Stimulated activated CD4-positive, alpha-beta T cell treated with anti-CD3 and anti-CD28 coated beads, Interleukin-15, amount 100 ng/mL, for 48 hours (primary cell): Measurements from ENCODE around the gene PRRC2B.
"Not testable (repeated sequence)": the region's sequence is repeated elsewhere in the genome, so short reads cannot be mapped to it uniquely, and the experiment has no call there.

Source experiments
- DNase-seq, 2 donors: peaks; one replicate each; pipeline ENCODE4 v3.0.0-alpha.2; 2020; ENCODE audit warnings: low read depth in 2 of 2

Gene PRRC2B

DNA sequence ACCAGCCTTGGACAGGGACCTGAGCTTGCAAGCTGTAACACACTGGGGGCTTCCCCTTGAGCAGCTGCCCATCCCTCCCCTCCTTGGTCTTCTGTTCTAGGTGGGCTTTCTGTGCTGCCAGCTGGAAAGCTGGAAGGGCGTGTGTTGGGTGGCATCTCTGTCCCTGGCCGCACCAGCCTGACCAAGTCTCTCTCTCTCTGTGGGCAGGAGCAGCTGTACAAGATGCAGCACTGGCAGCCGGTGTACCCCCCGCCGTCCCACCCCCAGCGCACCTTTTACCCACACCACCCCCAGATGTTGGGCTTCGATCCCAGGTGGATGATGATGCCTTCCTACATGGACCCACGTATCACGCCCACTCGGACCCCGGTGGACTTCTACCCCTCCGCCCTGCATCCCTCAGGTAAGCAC lies 76.7 kb downstream of the PRRC2B start:
- no peak for DNase-seq

DNA sequence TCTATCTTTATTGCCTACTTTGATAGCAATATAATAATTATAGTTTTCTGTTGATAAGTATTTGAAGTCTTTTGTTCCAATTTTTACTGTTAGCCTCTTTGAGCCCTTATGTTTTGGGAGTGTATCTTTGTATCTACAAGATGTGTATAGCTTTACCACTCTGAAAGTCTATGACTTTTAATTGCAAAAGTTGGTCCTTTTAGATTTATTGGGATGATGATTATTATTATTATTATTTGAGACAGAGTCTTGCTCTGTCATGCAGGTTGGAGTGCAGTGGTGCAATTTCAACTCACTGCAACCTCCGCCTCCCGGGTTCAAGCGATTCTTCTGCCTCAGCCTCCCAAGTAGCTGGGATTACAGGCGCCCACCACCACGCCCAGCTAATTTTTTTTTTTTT lies 78.2 kb downstream of the PRRC2B start:
- DNase-seq, result not testable (repeated sequence)

DNA sequence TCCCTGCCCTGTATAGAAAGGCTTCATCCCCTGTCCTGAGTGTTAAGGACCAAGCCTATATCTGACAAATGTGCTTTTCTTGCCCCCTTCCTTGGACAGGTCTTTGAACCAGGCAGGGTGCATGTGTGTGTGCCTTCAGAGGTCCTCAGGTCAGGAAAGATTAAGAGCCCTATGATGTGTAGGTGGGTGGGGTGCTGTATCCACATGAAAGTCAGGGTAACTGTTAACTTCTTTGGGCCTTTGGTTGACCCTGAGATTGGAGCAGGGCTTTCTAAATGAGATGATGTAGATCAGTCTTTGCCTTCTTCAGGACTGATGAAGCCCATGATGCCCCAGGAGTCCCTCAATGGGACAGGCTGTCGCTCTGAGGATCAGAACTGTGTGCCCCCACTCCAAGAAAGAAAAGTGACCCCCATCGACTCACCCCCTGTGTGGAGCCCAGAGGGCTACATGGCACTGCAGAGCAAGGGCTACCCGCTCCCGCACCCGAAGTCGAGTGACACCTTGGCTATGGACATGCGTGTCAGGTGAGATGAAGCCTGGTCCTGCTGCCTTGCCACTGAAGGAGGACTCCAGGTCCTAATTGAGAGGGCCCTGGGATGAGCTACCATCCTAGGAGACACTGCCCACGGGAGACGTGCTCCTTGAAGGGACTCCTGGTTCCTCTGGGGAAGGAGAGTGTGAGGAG lies 79.5 kb downstream of the PRRC2B start:
- no peak for DNase-seq

DNA sequence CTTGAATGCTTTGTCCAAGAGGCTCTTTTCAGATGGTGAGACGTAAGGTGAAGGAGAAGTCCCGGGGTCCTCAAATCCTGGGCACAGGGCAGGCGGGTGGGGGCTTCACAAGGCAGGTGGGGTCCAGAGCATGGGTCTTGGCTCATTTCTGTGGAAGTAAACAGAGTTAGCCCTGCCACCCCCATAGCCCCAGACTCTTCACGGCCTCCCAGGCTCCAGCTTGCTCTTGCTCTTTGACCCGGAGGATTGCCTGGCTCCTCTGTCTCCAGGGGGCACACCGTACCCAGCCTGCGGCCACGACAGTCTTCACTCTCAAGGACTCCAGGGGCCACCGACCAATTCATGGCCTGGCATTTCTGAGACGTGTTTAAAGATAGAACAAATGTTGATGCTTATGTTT lies 80.0 kb downstream of the PRRC2B start:
- no peak for DNase-seq

DNA sequence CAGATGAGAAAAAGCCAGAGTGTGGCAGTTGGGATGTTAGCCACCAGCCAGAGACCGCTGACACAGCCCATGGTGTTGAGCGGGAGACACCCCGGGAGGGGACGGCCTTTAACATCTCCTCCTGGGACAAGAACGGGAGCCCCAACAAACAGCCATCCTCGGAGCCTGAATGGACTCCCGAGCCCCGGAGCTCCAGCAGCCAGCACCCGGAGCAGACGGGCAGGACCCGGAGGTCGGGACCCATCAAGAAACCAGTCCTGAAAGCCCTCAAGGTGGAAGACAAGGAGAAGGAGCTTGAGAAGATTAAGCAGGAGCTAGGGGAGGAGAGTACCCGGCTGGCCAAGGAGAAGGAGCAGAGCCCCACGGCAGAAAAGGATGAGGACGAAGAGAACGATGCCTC lies 80.8 kb downstream of the PRRC2B start:
- no peak for DNase-seq

DNA sequence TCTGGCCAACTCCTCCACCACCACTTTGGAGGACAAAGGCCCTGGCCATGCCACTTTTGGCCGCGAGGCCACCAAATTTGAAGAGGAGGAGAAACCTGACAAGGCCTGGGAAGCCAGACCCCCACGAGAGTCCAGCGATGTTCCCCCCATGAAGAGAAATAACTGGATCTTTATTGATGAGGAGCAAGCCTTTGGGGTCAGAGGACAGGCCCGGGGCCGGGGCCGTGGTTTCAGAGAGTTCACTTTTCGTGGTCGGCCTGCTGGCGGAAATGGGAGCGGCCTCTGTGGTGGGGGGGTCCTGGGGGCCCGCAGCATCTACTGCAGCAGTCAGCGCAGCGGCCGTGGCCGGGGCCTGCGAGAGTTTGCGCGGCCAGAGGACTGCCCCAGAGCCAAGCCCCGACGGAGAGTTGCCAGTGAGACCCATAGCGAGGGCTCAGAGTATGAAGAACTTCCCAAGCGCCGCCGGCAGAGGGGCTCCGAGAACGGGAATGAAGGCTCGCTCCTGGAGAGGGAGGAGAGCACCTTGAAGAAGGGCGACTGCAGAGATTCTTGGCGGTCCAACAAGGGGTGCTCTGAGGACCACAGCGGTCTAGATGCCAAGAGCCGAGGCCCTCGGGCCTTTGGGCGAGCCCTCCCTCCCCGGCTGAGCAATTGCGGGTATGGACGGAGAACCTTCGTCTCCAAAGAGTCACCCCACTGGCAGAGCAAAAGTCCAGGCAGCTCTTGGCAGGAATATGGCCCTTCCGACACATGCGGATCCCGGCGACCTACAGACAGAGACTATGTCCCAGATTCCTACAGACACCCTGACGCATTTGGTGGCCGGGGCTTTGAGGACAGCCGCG lies 81.4 kb downstream of the PRRC2B start:
- DNase-seq, result no peak

DNA sequence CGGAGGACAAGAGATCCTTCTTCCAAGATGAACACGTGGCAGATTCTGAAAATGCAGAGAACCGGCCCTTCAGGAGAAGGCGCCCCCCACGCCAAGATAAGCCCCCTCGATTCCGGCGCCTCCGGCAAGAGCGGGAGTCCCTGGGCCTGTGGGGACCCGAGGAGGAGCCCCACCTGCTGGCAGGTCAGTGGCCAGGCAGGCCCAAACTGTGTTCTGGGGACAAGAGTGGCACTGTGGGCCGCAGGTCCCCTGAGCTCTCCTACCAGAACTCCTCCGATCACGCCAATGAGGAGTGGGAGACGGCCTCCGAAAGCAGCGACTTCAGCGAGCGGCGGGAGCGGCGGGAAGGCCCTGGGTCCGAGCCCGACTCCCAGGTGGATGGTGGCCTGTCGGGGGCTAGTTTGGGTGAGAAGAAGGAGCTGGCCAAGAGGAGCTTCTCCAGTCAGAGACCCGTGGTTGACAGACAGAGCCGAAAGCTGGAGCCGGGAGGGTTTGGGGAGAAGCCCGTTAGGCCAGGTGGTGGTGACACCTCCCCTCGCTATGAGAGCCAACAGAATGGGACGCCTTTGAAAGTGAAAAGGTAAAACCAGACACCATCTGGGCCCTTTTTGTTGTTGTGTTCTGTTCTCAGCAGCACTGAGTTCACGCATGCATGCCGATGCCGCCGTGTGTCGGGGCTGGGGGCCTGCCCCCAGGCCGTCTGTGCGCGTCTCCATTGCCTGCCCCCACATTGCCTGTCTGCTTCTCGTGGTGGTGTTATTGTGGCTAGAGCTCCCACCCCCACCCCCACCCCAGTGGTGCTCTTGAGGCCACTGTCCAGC lies 82.3 kb downstream of the PRRC2B start:
- no peak for DNase-seq

DNA sequence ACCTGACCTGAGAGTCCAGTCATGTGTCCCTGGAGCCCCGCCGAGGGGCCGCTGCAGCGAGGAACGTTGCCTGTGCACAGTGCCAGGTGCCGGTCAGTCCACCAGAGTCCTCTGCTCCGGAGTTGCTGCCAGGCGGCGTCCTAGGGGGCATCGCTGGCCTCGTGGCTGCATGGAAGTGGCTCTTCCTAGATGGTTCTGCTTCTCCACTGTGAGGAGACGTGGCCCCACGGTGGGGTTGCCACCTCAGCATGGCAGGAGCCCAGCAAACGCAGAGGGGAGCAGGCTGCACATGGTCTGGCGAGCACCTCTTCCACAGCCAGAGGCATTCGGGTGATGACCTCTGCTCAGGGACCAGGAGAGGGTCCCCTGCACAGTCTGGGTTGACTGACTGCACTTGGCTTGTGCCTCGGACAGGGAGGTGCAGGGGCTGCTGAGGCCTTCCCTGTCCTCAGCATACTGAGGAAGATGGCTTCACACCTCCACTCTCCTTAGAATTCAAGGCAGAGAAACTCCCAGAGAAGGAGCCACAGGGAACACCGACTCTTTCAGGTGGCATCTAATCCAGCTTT lies 83.0 kb downstream of the PRRC2B start:
- DNase-seq, result no peak

DNA sequence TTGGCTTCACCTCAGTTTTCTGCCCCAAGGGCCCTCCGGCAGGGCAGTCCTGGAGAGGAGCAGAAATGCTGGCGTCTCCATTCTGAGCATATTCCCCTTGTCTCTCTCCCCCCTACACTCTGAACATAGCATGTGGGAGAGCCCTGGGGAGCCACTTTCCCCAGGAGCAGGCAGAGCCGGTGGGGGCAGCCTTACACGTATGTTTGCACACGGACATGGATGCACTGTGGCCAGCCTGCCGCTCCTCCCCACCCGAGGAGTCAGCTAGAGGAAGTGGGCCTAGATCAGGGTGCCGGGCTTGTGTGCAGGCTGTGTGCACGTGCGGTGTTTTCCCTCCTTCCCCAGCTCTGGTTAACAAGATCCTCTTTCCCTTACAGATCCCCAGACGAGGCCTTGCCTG lies 83.5 kb downstream of the PRRC2B start:
- no peak for DNase-seq

DNA sequence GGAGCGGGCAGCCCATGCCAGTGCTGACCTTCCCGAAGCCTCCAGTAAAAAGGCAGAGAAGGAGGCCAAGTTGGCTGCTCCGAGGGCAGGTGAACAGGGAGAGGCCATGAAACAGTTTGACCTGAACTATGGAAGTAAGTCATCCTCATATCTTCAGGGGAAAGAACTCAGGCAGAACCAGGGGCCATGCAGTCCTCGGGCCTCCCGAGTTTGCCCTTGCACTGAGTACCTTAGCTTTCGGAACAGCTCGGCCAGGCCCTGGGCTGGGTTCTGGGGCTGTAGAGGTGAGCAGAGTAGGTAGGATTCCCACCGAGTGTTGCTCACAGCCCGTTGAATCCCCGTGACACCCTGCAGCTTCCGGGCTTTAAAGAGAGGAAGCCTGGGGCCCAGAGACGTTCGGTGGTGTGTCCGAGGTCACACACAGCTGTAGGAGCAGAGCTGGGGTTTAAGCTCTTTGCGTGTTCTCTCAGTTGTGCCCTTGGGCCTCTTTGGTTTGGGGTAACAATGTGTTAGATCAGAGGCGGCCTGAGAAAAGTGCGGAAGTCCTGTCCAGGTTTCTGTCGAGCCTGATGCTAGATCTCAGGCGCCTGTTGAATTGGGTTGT lies 84.0 kb downstream of the PRRC2B start:
- DNase-seq, result no peak

DNA sequence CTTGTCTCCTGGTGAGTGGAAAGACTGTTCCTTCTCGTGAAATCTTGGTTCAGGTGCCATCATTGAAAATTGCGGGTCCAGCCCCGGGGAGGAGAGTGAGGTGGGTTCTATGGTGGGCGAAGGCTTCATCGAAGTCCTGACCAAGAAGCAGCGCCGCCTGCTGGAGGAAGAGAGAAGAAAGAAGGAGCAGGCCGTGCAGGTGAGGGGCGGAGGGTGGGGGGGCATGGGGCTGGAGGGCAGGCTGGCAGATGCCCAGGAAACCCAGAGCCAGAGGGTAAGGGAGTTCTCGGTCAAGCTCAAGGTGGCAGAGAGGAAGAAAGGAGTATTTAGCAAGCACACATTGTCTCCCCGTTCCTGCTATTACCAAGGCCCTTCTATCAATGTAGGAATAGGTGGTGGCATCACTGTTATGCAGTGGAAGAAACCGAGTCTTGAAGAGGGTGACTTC lies 84.6 kb downstream of the PRRC2B start:
- DNase-seq, result peak in 1 of 2 donors; percentile 46

DNA sequence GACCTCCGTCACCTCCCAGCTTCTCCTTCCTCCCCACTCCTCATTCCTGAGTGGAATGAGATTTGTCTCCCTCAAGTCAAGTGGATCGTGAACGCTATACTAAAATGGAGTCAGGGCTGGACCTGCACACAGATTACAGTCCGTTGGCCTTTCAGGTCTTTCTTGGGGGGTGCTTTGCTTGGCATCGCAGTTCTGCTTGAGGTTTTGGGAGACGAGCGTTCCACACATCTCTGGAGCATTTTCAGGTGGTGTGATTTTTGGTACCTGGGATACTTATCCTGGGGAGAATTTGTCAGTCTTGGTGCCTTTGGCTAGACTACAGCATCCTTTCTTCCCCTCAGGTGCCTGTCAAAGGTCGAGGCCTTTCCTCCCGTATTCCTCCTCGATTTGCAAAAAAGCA lies 85.0 kb downstream of the PRRC2B start:
- no peak for DNase-seq

DNA sequence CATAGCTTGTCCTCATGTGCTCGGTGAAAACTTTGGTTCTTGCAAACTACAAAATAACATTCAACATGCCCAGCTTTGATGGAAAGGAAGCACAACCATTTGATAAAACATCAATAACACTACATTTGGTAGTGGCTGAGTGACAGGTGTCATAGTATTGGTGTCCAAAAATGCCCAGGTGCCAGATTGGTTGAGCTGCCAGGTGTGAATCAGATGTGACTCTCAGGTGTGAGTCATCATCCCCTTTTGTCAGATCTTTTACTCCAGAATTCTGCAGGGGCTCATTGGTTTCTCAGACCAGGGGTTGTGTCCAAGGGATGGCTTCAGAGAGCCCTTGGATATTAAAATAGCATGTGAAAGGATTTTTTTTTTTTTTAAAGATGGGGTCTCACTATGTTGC lies 86.4 kb downstream of the PRRC2B start:
- DNase-seq, result no peak

DNA sequence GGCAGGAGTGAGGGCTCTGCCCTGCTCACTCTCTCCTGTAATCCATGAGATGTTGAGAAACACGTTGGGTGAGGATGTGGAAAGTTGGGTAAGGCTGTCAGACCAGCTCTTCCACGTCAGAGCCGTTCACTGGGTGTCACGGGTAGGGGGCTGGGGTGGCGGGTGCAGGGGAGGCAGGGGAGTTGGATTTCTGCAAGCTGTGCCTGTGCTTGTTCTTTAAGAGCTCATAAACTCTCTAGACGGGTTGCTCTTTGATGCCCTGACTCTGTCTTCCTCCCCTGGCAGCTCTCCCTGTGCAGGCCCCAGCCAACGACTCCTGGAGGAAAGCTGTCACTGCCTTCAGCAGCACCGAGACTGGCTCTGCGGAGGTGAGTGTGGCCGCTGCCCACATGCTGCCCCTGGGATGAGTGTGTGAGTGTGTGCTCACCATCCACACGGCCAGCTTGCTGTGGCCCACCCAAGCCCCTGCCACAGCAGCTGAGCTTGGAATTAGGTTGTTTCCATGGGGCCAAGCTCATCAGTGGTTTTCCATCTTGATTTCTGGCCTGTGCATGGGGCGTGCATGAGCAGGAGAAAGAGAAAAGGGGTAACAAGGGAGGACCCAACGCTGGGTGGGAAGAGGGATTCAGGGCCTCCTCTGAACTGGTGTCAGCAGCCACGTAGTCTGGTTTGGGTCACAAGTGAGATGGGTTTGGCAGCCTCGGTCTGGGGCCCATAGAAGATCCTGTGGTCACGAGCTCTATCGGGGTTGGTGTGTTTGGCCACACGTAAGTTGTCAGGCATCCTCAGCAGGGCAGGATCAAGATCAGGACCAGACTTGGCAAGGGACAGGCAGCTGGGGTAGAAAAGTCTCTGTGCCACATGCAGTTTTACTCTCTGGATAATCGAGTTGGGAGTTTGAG lies 87.8 kb downstream of the PRRC2B start:
- DNase-seq, result no peak

DNA sequence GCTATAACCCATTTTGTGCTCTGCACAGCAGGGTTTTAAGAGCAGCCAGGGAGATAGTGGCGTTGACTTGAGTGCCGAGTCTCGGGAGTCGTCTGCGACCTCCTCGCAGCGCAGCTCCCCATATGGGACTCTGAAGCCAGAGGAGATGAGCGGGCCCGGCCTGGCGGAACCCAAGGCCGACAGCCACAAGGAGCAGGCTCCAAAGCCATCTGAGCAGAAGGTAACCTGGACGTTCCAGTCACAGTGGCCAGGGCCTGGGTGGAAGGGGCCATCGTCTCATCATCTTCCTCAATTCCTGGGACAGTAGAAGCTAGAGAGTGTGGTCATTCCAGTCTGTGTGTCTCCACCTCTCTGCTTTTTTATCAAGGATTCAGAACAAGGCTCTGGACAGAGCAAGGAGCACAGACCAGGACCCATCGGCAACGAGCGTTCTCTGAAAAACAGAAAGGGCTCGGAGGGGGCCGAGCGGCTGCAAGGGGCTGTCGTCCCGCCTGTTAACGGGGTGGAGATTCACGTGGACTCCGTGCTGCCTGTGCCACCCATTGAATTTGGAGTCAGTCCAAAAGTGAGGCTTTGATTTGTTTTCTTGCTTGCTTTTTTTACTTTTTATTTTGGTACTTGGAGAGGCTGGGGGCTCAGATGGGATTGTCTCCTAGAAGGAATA lies 88.6 kb downstream of the PRRC2B start:
- no peak for DNase-seq

DNA sequence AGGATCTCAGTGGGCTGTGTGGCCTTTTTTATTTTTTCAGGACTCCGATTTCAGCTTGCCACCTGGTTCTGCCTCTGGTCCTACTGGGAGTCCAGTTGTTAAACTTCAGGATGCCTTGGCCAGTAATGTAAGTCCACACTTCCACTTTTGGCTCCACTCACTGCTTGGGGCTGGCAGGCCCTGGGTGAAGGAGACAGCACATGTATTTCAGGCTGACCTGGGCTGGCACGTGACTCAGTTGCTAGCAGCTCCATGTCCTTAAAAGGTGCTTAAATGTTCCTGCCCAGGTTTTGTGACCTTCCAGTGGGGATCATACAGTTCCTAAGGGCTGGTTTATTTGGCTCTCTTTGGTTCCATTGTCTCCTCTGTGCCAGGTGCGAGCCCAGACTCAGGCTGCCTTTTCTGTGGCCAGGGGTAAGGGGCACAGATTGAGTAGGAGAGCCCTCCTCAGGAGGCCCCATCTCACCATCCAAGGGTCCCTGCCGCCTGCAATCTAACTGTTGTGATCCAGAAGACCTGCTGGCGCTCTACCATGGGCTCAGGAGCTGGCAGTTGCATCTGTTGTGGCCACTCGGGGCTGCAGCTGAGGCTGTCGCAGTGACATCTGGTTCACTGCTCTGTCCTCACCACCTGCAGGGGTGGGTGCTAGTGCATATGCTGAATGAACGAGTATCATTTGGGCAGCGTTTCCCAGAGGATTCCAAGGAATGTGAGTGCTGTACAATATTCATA lies 89.6 kb downstream of the PRRC2B start:
- DNase-seq, result no peak

DNA sequence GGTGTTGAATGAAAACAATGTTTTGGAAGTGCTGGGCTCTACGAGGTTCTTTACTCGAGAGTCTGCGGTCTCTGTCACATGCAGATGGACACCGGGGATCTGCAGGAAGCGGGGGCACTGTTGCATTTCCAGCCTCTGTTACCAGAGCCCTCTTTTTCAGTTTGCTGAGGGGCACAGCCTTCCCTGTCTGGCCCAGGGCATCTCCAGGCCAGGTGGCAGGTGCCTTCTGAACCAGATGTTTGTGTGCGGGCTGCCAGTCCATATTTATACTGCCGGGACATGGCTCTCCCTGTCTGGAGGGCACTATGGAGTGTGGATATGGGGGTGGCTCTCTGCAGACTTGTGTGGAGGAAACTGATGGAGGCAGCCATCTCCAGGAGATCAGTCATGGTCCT lies 90.2 kb downstream of the PRRC2B start:
- DNase-seq, result no peak

DNA sequence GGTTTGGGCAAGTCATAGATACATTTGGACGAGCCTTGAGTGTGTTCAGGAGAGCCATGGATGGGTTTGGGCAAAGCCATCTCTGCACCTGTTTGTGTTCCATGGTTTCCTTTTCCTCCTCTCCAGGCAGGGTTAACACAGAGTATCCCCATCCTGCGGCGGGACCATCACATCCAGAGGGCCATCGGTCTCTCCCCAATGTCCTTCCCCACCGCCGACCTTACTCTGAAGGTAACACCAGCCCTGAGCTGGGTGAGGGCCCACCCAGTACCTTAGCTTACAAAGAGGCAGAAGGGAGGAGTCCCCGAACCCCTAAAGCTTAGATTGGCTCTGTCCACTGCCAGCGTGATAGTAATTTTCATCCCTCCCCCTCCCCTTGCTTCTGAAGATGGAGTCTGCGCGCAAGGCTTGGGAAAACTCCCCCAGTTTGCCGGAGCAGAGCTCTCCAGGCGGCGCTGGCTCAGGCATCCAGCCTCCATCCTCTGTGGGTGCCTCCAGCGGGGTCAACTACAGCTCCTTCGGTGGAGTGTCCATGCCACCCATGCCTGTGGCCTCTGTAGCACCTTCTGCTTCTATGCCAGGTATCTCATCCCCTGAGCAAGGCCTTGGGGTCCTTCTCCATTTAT lies 90.8 kb downstream of the PRRC2B start:
- no peak for DNase-seq

DNA sequence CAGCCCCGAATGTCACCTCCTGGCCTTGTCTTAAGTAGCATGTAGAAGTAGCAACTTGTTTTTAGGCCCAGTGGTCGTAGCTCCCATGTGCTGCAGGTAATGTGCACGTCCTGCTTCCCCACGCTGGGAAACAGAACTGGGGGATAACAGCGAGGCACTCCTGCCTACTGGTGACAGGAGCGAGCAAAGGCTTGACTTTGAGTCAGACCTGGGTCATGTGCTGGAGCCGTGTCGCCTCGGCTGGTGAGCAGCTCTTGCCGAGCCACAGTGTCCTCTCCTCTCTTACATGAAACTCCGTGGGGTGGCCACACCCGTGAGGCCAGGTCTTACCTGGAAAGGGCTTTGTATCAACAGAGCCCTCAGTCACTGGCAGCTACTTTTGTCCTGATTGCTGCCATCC lies 91.3 kb downstream of the PRRC2B start:
- no peak for DNase-seq
